ENCODE measurements around the gene RTN4RL2.

RTN4RL2 gene

GRCh38 chr11:57463671-57464538 is 3.6 kb downstream of the RTN4RL2 start:
- TF ChIP-seq GATA3 (IDR thresholded peaks at IDR 0.05; ENCODE audit: low read depth, low read length) (no peak), GATA2 (IDR thresholded peaks at IDR 0.05; ENCODE audit: low read depth, low read length) (no peak)

DNA sequence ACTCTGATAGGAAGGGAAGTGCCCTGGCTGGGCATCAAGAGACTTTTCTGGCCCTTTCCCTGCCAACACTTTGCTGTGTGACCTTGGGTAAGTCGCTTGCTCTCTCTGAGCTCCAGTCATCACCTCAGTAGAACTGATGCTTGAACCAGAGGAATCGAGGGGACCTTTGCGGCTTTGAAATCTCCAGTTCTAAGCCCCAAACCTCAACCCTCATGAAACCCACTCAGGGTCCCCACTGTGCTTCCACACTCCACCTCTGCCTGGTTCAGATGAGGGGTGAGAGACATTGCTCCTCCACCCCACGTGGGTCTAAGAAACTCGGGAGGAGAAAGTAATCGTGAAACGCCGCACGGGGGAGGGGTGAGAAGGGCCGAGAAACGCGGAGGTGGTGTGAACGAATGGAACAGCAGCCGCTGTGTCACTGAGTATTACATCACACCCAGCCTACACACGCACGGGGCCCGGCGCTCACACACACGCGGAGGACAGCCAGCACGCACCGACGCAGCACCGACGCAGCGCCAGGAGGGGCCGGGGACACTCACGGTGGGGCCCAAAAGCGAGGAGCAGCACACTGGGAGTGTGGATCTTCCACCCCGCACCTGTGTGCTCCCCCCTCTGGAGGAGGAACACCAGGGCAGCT is 4.3 kb downstream of the RTN4RL2 start:
- TF ChIP-seq GATA2 (IDR thresholded peaks at IDR 0.05; ENCODE audit: low read depth, low read length): no peak
- TF ChIP-seq GATA3 (IDR thresholded peaks at IDR 0.05; ENCODE audit: low read depth, low read length): no peak

DNA sequence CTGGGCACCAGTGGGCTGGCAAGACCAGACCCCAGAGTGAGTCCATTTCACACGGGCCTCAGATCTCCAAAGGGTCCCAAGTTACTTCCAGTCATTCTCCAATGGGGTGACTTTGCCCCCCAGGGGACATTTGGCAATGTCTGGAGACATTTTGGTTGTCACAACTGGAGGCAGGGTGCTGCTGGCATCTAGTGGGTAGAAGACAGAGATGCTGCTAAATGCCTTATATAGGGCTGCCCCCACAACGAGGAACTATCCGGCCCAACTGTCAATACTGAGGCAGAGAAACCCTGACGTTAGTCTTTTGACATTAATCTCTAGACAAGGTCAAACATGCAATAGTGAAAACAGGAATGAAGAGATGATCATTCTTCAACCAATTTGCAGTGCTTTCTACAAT is 6.4 kb downstream of the RTN4RL2 start:
- TF ChIP-seq GATA3 (IDR thresholded peaks at IDR 0.05; ENCODE audit: low read depth, low read length) (no peak), GATA2 (IDR thresholded peaks at IDR 0.05; ENCODE audit: low read depth, low read length) (no peak)

DNA sequence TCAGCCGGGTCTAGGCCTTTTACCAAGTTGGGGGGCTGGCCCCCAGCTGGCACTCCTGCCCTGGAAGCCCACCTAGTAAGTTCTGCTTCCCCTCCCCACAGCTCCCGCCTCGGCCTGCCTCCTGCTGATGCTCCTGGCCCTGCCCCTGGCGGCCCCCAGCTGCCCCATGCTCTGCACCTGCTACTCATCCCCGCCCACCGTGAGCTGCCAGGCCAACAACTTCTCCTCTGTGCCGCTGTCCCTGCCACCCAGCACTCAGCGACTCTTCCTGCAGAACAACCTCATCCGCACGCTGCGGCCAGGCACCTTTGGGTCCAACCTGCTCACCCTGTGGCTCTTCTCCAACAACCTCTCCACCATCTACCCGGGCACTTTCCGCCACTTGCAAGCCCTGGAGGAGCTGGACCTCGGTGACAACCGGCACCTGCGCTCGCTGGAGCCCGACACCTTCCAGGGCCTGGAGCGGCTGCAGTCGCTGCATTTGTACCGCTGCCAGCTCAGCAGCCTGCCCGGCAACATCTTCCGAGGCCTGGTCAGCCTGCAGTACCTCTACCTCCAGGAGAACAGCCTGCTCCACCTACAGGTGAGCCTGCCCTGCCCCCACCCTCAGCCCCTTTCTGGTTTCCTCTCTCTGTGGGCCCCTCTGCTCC is 7.3 kb downstream of the RTN4RL2 start:
- TF ChIP-seq GATA3 (IDR thresholded peaks at IDR 0.05; ENCODE audit: low read depth, low read length): no peak
- no peak for TF ChIP-seq GATA2 (IDR thresholded peaks at IDR 0.05; ENCODE audit: low read depth, low read length)

GRCh38 chr11:57468276-57468675 is 7.9 kb downstream of the RTN4RL2 start:
- TF ChIP-seq GATA2 (IDR thresholded peaks at IDR 0.05; ENCODE audit: low read depth, low read length) (no peak), GATA3 (IDR thresholded peaks at IDR 0.05; ENCODE audit: low read depth, low read length) (no peak)

DNA sequence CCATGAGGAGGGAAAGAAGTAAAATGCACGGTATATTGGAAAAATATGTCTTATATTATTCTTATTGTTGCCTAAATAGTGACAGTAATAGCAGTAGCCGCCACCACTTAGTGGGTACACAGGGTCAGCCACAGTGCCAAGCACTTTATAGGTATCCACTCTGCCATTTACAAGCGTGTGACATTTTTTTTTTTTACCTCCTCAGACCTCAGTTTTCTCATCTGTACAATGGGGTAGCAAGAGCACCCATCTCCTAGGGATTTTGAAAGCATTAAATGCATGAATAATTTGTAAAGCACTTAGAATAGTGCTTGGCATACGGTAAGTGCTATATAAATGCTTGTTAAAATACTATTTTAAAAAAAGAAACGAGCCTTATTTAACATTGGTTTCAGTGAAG is 8.9 kb downstream of the RTN4RL2 start:
- TF ChIP-seq GATA3 (IDR thresholded peaks at IDR 0.05; ENCODE audit: low read depth, low read length): no peak
- TF ChIP-seq GATA2 (IDR thresholded peaks at IDR 0.05; ENCODE audit: low read depth, low read length): no peak

DNA sequence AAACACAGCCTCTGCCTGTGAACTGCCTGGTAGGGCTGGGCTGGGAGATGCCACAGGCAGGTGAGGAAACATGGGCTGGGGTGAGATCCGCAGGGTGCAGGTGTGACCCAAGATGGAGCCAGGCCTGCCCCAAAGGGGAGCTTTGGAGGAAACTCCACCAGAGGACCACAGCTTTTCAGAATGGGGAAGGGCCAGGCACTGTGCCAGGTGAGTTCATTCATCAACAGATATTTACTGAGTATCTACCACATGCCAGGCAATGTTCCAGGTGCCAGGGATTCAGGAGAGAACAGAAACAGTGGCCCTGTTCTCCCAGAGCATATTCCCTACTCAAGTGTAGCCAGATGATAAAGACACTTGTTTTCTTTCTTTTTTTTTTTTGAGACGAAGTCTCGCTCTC is 11.2 kb downstream of the RTN4RL2 start:
- TF ChIP-seq GATA2 (IDR thresholded peaks at IDR 0.05; ENCODE audit: low read depth, low read length) (no peak), GATA3 (IDR thresholded peaks at IDR 0.05; ENCODE audit: low read depth, low read length) (no peak)

DNA sequence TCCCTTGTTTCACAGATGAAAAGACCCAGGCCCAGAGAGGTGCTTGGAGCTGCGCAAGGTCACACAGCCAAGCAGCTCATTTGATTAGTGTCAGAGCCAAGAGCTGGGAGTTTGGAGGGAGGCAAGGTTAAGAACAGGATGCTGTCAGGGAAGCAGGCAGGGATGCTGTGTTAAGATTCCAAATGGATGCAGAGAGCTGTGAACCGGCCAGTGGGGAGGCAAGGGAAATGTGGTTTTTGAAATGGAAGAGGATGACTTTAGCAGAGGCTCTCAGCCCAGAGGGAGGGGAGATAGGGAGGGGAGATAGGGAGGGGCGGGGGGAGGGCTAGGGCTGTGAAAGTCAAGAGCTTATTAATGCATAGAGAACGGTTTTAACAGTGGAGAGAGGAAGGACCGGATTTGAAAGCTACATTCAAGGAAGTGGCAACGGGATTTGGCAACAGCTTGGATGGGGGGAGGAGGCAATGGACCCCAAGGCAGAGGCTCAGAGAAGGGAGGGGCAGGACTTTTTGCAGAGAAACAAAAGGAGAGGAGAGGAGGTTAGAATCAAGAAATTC is 13.0 kb downstream of the RTN4RL2 start:
- TF ChIP-seq GATA3 (IDR thresholded peaks at IDR 0.05; ENCODE audit: low read depth, low read length) (no peak), GATA2 (IDR thresholded peaks at IDR 0.05; ENCODE audit: low read depth, low read length) (no peak)

GRCh38 chr11:57474017-57474802 is 13.9 kb downstream of the RTN4RL2 start:
- TF ChIP-seq GATA3 (IDR thresholded peaks at IDR 0.05; ENCODE audit: low read depth, low read length) (no peak), GATA2 (IDR thresholded peaks at IDR 0.05; ENCODE audit: low read depth, low read length) (no peak)

GRCh38 chr11:57474803-57475115 is 14.4 kb downstream of the RTN4RL2 start:
- TF ChIP-seq GATA3 (IDR thresholded peaks at IDR 0.05; ENCODE audit: low read depth, low read length) (no peak), GATA2 (IDR thresholded peaks at IDR 0.05; ENCODE audit: low read depth, low read length) (no peak)

DNA sequence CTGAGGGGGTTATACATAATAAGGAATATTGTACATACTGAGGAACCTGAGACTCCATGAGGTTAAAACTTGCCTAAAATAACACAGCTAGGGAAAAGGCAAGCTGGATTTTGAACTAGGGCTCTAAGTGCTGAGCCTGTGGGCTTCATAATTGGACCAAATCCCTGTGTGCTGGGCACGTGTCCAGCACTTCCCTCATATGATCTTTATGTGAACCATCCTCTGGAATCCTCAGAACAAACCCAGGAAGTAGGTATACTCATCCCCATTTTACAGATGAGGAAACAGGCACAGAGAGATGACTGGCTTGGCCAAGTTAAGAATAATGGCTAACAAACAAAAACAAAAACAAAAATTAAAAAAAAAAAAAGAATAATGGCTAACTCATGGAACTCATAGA is 14.9 kb downstream of the RTN4RL2 start:
- no peak for TF ChIP-seq GATA2 (IDR thresholded peaks at IDR 0.05; ENCODE audit: low read depth, low read length)
- no peak for TF ChIP-seq GATA3 (IDR thresholded peaks at IDR 0.05; ENCODE audit: low read depth, low read length)

DNA sequence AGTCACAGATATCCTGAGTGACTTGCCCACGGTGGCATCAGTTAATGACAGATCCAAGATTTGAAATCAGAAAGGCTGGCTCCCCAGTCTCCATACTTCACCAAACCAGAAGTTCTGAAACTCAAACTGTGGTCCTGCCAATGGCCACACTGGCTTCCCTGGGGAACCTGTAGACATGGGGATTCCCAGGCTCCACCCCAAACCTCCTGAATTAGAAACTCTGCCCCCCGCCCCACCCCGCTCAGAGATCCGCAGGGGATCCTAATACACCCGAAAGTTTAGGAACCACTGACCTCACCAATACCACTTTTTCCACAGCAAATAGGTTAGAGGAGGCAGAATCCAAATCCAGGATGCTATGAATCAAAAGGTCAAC is 15.3 kb downstream of the RTN4RL2 start:
- TF ChIP-seq GATA2 (IDR thresholded peaks at IDR 0.05; ENCODE audit: low read depth, low read length) (no peak), GATA3 (IDR thresholded peaks at IDR 0.05; ENCODE audit: low read depth, low read length) (no peak)

DNA sequence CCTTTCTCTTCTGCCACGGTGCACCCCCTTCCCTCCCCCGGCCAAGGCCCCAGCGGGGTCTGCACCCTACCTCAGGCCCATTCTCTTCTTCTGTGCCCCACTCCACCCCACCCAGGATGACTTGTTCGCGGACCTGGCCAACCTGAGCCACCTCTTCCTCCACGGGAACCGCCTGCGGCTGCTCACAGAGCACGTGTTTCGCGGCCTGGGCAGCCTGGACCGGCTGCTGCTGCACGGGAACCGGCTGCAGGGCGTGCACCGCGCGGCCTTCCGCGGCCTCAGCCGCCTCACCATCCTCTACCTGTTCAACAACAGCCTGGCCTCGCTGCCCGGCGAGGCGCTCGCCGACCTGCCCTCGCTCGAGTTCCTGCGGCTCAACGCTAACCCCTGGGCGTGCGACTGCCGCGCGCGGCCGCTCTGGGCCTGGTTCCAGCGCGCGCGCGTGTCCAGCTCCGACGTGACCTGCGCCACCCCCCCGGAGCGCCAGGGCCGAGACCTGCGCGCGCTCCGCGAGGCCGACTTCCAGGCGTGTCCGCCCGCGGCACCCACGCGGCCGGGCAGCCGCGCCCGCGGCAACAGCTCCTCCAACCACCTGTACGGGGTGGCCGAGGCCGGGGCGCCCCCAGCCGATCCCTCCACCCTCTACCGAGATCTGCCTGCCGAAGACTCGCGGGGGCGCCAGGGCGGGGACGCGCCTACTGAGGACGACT is 15.9 kb downstream of the RTN4RL2 start:
- no peak for TF ChIP-seq GATA2 (IDR thresholded peaks at IDR 0.05; ENCODE audit: low read depth, low read length)
- no peak for TF ChIP-seq GATA3 (IDR thresholded peaks at IDR 0.05; ENCODE audit: low read depth, low read length)
